Neural cell (in vitro differentiated cells): Measurements from ENCODE around the gene PLCB4. TPM values are rescaled to one million over a fixed set of nuclear protein-coding genes. Genes with fewer than 3 reads are reported as not detected.

Experiments used
- H2AFZ ChIP-seq: fragments of 200-600, 300-800 bp; sonication (generic), shearing (Covaris generic); 2 replicates; pipeline ENCODE4 v1.6.0; 2014; ENCODE audit warnings: low read depth, mild to moderate bottlenecking, antibody characterized with exemption, low read length, moderate library complexity
- H3F3A ChIP-seq: fragments of 200-600 bp; shearing (Covaris generic); 2 replicates; pipeline ENCODE4 v1.6.1; 2016; ENCODE audit warnings: mild to moderate bottlenecking, moderate library complexity, mixed read lengths, antibody characterized with exemption, low read length; ENCODE audit not compliant: insufficient read depth, poor library complexity, severe bottlenecking
- H3K27ac ChIP-seq: fragments of 200-600, 300-800 bp; sonication (generic), shearing (Covaris generic); 2 replicates; pipeline ENCODE4 v1.5.1; 2014; ENCODE audit warnings: mild to moderate bottlenecking, low read length, moderate library complexity
- H3K27me3 ChIP-seq: fragments of 300-800, 200-600 bp; sonication (generic), shearing (Covaris generic); 2 replicates; pipeline ENCODE4 v1.6.0; 2014; ENCODE audit warnings: mild to moderate bottlenecking, low read depth, low read length, moderate library complexity; ENCODE audit not compliant: insufficient read depth
- H3K36me3 ChIP-seq: fragments of 300-800, 200-600 bp; sonication (generic), shearing (Covaris generic); 2 replicates; pipeline ENCODE4 v1.5.1; 2014; ENCODE audit warnings: mild to moderate bottlenecking, antibody characterized with exemption, low read length, moderate library complexity; ENCODE audit not compliant: insufficient read depth
- H3K4me2 ChIP-seq: fragments of 300-800, 200-600 bp; sonication (generic), shearing (Covaris generic); 2 replicates; pipeline ENCODE4 v1.6.0; 2014; ENCODE audit warnings: mild to moderate bottlenecking, low read length
- H3K4me3 ChIP-seq: fragments of 300-800, 200-600 bp; sonication (generic), shearing (Covaris generic); 2 replicates; pipeline ENCODE4 v1.5.1; 2014; ENCODE audit warnings: mild to moderate bottlenecking, low read length, moderate library complexity
- H3K79me2 ChIP-seq: fragments of 200-600 bp; shearing (Covaris generic); replicated peaks from 2 replicates; pipeline ENCODE4 v1.6.0; 2014; ENCODE audit warnings: mild to moderate bottlenecking, low read length, moderate library complexity; ENCODE audit not compliant: insufficient read depth
- H3K9ac ChIP-seq: fragments of 300-800, 200-600 bp; sonication (generic), shearing (Covaris generic); 2 replicates; pipeline ENCODE4 v1.6.1; 2016; ENCODE audit warnings: mild to moderate bottlenecking, low read length, mixed read lengths
- H3K9me2 ChIP-seq: fragments of 200-600 bp; shearing (Covaris generic); 2 replicates; pipeline ENCODE4 v1.6.1; 2016; ENCODE audit warnings: mild to moderate bottlenecking, low read length, mixed read lengths; ENCODE audit not compliant: insufficient read depth
- H3K9me3 ChIP-seq: fragments of 200-600, 300-800 bp; sonication (generic), shearing (Covaris generic); 2 replicates; pipeline ENCODE4 v1.6.1; 2016; ENCODE audit warnings: mild to moderate bottlenecking, mixed run types, low read length, moderate library complexity, mixed read lengths
- H4K20me1 ChIP-seq: fragments of 200-600 bp; shearing (Covaris generic); 2 replicates; pipeline ENCODE4 v1.6.1; 2016; ENCODE audit warnings: mild to moderate bottlenecking, mixed run types; ENCODE audit not compliant: insufficient read depth
- CTCF ChIP-seq: fragments of 450-650 bp; IDR thresholded peaks from 2 replicates; pipeline ENCODE4 v1.5.1; 2014; ENCODE audit warnings: antibody characterized with exemption, mild to moderate bottlenecking, moderate library complexity; ENCODE audit not compliant: poor library complexity, severe bottlenecking
- EP300 ChIP-seq: fragments of 450-650 bp; conservative IDR thresholded peaks from 2 replicates; pipeline ENCODE4 v1.6.1; 2014; ENCODE audit warnings: antibody characterized with exemption, mild to moderate bottlenecking, moderate library complexity; ENCODE audit not compliant: poor library complexity, severe bottlenecking
- EZH2 ChIP-seq: fragments of 200-600, 300-800 bp; shearing (Covaris generic), sonication (generic); IDR thresholded peaks from 2 replicates; pipeline ENCODE4 v1.6.1; 2014; ENCODE audit warnings: antibody characterized with exemption, low read length, borderline replicate concordance, mild to moderate bottlenecking; ENCODE audit not compliant: insufficient read depth, poor library complexity, severe bottlenecking
- MXI1 ChIP-seq: fragments of 450-650 bp; conservative IDR thresholded peaks from 2 replicates; pipeline ENCODE4 v1.6.1; 2014; ENCODE audit warnings: antibody characterized with exemption, mild to moderate bottlenecking; ENCODE audit not compliant: poor library complexity, severe bottlenecking
- POLR2AphosphoS5 ChIP-seq: IDR thresholded peaks from 2 replicates; pipeline ENCODE4 v1.6.1; 2012
- RAD21 ChIP-seq: fragments of 450-650 bp; conservative IDR thresholded peaks from 2 replicates; pipeline ENCODE4 v1.6.1; 2014; ENCODE audit warnings: antibody characterized with exemption, mild to moderate bottlenecking, moderate library complexity
- REST ChIP-seq: IDR thresholded peaks from 2 replicates; pipeline ENCODE4 v1.6.1; 2012; ENCODE audit warnings: borderline replicate concordance
- SMC3 ChIP-seq: fragments of 450-650 bp; conservative IDR thresholded peaks from 2 replicates; pipeline ENCODE4 v1.6.1; 2014; ENCODE audit warnings: antibody characterized with exemption, mild to moderate bottlenecking, moderate library complexity; ENCODE audit not compliant: poor library complexity
- TAF1 ChIP-seq: IDR thresholded peaks from 2 replicates; pipeline ENCODE4 v1.6.1; 2012; ENCODE audit warnings: low read depth
- polyA plus RNA-seq: library from polyadenylated mRNA; depleted of rRNA; stranded (reverse); fragments of >200 nt; gene quantifications from 2 replicates; pipeline ENCODE4 v1.2.3, GENCODE V29; 2014

Gene PLCB4
- polyA plus RNA-seq, 1 donor from 2014 or later, result 13.1 TPM

DNA sequence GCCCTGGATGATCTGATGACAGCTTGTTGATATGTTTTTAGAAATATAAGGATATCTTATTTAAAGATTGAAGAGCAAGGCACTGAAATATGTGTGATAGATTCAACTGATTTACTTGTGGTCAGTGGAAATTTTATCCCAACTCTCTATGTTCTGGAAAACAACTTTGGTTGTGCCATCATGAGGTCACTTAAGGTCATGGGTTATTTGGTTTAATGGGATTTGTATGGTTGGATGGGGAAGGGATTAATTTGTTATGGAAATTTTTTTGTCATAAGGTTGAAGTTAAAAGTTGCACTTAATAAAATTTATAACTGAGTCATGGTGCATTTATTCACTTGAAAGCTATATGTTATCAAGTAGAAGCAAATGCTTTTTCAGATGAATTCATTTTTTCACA is 231.2 kb downstream of the PLCB4 start:
- Histone ChIP-seq H3F3A (no peaks in the 10 kb centered on the region), H3K4me3 (no peak overlapping the region), H4K20me1 (no peaks in the 10 kb centered on the region), H2AFZ (no peak overlapping the region), H3K9me3 (no peaks in the 10 kb centered on the region), H3K27me3 (no peaks in the 10 kb centered on the region), H3K27ac (no peak overlapping the region), H3K36me3 (no peaks in the 10 kb centered on the region), H3K79me2 (no peaks in the 10 kb centered on the region), H3K9me2 (no peaks in the 10 kb centered on the region), H3K4me2 (no peak overlapping the region), H3K9ac (no peak overlapping the region)
- no peak for TF ChIP-seq TAF1
- TF ChIP-seq EP300, result no peak
- no peak for TF ChIP-seq RAD21
- TF ChIP-seq EZH2, result no peak
- TF ChIP-seq MXI1, result no peak
- TF ChIP-seq REST, result no peak
- no peak for TF ChIP-seq SMC3
- TF ChIP-seq POLR2AphosphoS5, result no peak
- TF ChIP-seq CTCF, result no peak

- Histone ChIP-seq H2AFZ (no peak overlapping the region), H3K4me2 (no peak overlapping the region), H3K9ac (no peak overlapping the region), H3K9me2 (no peaks in the 10 kb centered on the region), H4K20me1 (no peaks in the 10 kb centered on the region), H3K36me3 (no peaks in the 10 kb centered on the region), H3K9me3 (no peaks in the 10 kb centered on the region), H3F3A (no peaks in the 10 kb centered on the region), H3K79me2 (no peaks in the 10 kb centered on the region), H3K4me3 (no peak overlapping the region), H3K27ac (no peak overlapping the region), H3K27me3 (no peaks in the 10 kb centered on the region)
- TF ChIP-seq TAF1 (no peak), CTCF (no peak), MXI1 (no peak), EP300 (no peak), POLR2AphosphoS5 (no peak), RAD21 (no peak), REST (no peak), EZH2 (no peak)
Measured at GRCh38 chr20:9300534-9300933, 231.6 kb downstream of the PLCB4 start.
